SK-N-SH treated with all-trans-retinoic acid at 6 μM for 48 hours (cell line): Measurements from ENCODE around the gene DAGLA.

Source experiments
- ARNTL ChIP-seq: fragments of 450-650 bp; formaldehyde crosslinking; IDR thresholded peaks from 2 replicates; pipeline ENCODE4 v1.5.0; 2020; ENCODE audit warnings: low read depth, mild to moderate bottlenecking, moderate library complexity, borderline replicate concordance
- BACH2 ChIP-seq: fragments of 250-450 bp; sonication (Bioruptor Pico); IDR thresholded peaks from 2 replicates; pipeline ENCODE4 v1.9.0; 2021; ENCODE audit warnings: mild to moderate bottlenecking, borderline replicate concordance
- CSDC2 ChIP-seq: fragments of 250-450 bp; sonication (Bioruptor Pico); IDR thresholded peaks from 2 replicates; pipeline ENCODE4 v1.5.0; 2020; ENCODE audit warnings: mild to moderate bottlenecking, moderate library complexity
- GLIS3 ChIP-seq: fragments of 250-450 bp; sonication (Bioruptor Pico); IDR thresholded peaks from 2 replicates; pipeline ENCODE4 v1.5.0; 2020; ENCODE audit warnings: mild to moderate bottlenecking, moderate library complexity
- ISL1 ChIP-seq: fragments of 250-450 bp; sonication (Bioruptor Pico); IDR thresholded peaks from 2 replicates; pipeline ENCODE4 v2.1.2; 2022; ENCODE audit warnings: mild to moderate bottlenecking, moderate library complexity
- PATZ1 ChIP-seq: fragments of 250-450 bp; sonication (Bioruptor Pico); IDR thresholded peaks from 2 replicates; pipeline ENCODE4 v1.8.0; 2020; ENCODE audit warnings: mild to moderate bottlenecking, moderate library complexity, borderline replicate concordance
- RARB ChIP-seq: fragments of 250-450 bp; sonication (Bioruptor Pico); IDR thresholded peaks from 2 replicates; pipeline ENCODE4 v1.8.0; 2021; ENCODE audit warnings: mild to moderate bottlenecking, moderate library complexity
- TOX ChIP-seq: fragments of 250-450 bp; sonication (Bioruptor Pico); IDR thresholded peaks from 2 replicates; pipeline ENCODE4 v1.8.0; 2021; ENCODE audit warnings: mild to moderate bottlenecking, moderate library complexity, borderline replicate concordance
- ZC3H10 ChIP-seq: fragments of 250-450 bp; sonication (Bioruptor Pico); IDR thresholded peaks from 2 replicates; pipeline ENCODE4 v1.5.1; 2021; ENCODE audit warnings: mild to moderate bottlenecking, moderate library complexity
- ZFP3 ChIP-seq: fragments of 250-450 bp; sonication (Bioruptor Pico); IDR thresholded peaks from 2 replicates; pipeline ENCODE4 v1.5.0; 2020; ENCODE audit warnings: mild to moderate bottlenecking, moderate library complexity
- ZFP30 ChIP-seq: fragments of 450-650 bp; formaldehyde crosslinking; IDR thresholded peaks from 2 replicates; pipeline ENCODE4 v1.5.0; 2022; ENCODE audit warnings: mild to moderate bottlenecking, moderate library complexity
- ZNF70 ChIP-seq: fragments of 450-650 bp; formaldehyde crosslinking; IDR thresholded peaks from 2 replicates; pipeline ENCODE4 v1.5.0; 2020; ENCODE audit warnings: mild to moderate bottlenecking, moderate library complexity
- TF ChIP-seq, protein P1 (sequence below): fragments of 250-450 bp; sonication (Bioruptor Pico); IDR thresholded peaks from 2 replicates; pipeline ENCODE4 v1.8.0; 2021; ENCODE audit warnings: low read depth, mild to moderate bottlenecking, moderate library complexity, borderline replicate concordance
- TF ChIP-seq, protein P2 (sequence below): fragments of 250-450 bp; sonication (Bioruptor Pico); IDR thresholded peaks from 2 replicates; pipeline ENCODE4 v1.5.1; 2020; ENCODE audit warnings: low read depth, mild to moderate bottlenecking, moderate library complexity

DNA sequence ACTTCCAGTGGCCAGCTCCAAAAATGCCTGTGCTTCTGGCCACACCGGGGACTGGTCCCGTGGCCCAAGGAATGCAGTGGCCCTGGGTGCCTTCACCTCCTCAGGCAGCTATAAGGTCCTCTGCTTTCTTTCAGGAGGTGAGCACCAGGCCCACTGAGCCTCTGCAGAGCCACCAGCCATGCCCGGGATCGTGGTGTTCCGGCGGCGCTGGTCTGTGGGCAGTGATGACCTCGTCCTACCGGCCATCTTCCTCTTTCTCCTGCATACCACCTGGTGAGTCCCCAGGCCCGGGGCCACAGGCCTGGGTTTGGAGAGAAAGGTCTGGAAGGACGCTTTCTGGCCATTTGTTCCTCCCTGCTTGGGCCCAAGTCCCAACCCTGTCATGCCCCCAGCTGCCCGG lies 39.8 kb downstream of the DAGLA start:
- TF ChIP-seq RARB (CRISPR knock-in tag) (no peak), PATZ1 (CRISPR knock-in tag) (no peak), ISL1 (CRISPR knock-in tag) (no peak), ZFP30 (CRISPR knock-in tag) (no peak), CSDC2 (no peak), ZC3H10 (CRISPR knock-in tag) (no peak), TOX (CRISPR knock-in tag) (no peak), ZNF70 (CRISPR knock-in tag) (no peak), ARNTL (no peak), BACH2 (no peak), GLIS3 (CRISPR knock-in tag) (no peak), ZFP3 (CRISPR knock-in tag) (no peak)
- TF ChIP-seq, protein P1, sequence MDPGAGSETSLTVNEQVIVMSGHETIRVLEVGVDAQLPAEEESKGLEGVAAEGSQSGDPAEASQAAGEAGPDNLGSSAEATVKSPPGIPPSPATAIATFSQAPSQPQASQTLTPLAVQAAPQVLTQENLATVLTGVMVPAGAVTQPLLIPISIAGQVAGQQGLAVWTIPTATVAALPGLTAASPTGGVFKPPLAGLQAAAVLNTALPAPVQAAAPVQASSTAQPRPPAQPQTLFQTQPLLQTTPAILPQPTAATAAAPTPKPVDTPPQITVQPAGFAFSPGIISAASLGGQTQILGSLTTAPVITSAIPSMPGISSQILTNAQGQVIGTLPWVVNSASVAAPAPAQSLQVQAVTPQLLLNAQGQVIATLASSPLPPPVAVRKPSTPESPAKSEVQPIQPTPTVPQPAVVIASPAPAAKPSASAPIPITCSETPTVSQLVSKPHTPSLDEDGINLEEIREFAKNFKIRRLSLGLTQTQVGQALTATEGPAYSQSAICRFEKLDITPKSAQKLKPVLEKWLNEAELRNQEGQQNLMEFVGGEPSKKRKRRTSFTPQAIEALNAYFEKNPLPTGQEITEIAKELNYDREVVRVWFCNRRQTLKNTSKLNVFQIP (CRISPR knock-in tag): no peak
- TF ChIP-seq, protein P2, sequence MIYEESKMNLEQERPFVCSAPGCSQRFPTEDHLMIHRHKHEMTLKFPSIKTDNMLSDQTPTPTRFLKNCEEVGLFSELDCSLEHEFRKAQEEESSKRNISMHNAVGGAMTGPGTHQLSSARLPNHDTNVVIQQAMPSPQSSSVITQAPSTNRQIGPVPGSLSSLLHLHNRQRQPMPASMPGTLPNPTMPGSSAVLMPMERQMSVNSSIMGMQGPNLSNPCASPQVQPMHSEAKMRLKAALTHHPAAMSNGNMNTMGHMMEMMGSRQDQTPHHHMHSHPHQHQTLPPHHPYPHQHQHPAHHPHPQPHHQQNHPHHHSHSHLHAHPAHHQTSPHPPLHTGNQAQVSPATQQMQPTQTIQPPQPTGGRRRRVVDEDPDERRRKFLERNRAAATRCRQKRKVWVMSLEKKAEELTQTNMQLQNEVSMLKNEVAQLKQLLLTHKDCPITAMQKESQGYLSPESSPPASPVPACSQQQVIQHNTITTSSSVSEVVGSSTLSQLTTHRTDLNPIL (CRISPR knock-in tag): no peak
